Islet precursor cell (in vitro differentiated cells): ENCODE measurements around the gene MTCL1.
A peak's percentile ranks its signal among the peaks of the same experiment; 100 is the strongest.
"Not testable (repeated sequence)": the region's sequence is repeated elsewhere in the genome, so short reads cannot be mapped to it uniquely, and the experiment has no call there.

Experiments
- DNase-seq: peaks from one replicate; pipeline ENCODE4 v3.0.0-alpha.2; 2018

The MTCL1 gene

DNA sequence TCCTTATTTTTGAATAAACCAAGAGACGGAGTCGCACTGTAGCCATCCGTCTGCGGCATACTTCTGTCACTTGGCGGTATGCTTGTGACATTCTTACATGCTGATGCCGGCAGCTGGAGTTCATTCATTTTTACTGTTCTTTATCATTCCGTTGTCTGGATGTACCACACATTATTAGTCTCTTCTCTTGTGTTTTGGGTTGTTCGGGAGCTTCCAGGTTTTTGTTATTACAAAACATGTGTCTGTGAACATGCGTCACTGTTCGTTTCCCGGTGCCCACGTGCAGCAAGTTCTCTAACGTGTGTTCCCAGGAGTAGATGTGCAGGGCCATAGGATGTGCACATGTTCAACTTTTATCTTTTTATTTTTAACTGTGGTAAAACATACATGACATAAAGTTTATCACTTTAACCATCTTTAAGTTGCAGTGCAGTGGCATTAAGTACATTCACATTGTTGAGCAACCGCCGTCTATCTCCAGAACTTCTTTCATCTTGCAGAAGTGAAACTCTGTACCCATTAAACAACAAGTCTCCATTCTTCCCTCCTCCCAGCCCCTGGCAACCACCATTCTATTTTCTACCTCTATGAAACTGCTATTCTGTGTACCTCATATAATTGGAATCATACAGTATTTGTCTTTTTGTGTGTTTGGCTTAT, 40.1 kb downstream of the MTCL1 start:
- DNase-seq, result peak; percentile 18

- DNase-seq, result peak; percentile 60
Observed at GRCh38 chr18:8747440-8747937, 42.1 kb downstream of the MTCL1 start.

DNA sequence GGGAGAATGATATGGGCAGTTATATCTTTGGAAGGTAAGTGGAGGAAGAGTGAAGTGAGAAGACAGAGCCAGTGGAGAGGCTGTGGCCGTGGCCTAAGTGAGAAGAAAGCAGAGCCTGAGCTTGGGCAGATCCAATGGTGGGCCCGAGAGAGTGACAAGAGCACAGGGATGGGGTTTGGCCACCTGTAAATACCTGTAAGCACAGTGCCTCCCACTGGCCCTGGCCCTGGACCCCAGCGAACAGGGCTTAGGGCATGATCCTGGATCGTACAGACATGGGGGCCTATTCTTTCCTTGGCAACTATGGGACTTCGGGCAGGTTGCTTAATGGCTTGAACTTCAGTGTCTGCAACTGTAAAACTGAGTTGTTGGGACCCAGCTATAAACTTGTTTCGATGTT, 44.1 kb downstream of the MTCL1 start:
- DNase-seq, result no peak

GRCh38 chr18:8750954-8751415, 45.6 kb downstream of the MTCL1 start:
- peak; percentile 56 for DNase-seq

- DNase-seq, result peak; percentile 12
Observed at GRCh38 chr18:8751692-8752091, 46.3 kb downstream of the MTCL1 start.

DNA sequence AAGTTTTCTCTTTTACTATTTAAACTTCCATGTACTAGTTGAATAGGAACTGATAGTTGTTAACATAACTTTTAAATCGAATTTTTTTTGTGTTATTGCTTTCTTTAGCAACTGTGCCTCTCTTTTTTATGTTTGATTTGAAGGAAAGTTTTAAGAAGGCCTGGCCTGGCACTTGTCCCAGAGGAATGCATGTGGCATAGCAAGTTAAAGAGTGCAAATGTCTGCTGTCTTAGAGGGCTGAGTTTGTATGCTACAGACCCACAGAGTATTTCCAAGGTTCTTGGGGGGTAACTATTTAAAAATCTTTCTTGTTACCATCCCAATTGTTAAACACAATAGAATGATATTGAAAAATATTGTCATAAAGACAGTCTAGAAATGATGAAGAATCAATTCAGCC, 47.0 kb downstream of the MTCL1 start:
- no peak for DNase-seq

DNA sequence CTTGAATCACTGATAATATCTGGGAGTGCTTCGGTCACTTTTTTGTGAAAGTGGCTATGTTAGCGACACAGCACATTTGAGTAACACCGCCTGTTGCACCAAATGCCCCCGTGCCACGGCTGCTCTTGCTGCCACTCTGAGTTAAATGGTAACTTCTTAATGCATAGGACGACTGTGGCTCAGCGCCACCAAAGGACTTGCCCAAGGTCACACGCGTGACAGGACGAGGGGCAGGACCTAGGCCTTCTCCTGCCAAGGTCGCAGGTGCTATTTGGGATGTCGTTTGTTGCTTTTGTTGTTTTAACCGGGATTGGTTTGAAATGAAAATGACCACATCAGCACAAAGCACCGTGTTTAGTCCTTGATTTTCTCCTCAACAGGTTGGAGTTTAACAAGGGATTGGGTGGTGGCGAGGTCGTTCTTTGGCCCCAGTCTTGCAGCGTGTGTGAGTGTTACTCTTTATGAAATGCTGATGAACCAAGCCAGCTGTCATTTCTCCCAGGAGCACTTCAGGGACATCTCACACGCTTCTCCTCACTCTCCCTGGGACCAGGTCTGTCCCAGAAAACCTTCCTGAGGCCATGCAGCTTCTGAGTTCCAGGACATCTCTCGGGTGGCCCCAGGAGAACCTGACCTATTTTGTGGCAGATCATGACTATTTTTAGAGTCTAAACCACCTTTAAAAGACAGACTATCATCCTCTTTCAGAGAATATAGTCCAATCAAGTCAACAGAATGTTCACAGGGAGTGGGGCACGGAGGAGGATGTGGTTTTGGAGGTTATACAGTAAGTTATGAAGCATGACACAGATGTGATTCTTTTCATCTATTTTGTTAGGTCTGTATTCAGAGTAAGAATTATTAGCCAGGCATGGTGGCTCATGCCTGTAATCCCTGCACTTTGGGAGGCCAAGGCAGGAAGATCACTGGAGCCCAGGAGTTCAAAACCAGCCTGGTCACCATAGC, 49.9 kb downstream of the MTCL1 start:
- DNase-seq, result peak; percentile 36

GRCh38 chr18:8756571-8756970, 51.2 kb downstream of the MTCL1 start:
- DNase-seq, result peak; percentile 34

DNA sequence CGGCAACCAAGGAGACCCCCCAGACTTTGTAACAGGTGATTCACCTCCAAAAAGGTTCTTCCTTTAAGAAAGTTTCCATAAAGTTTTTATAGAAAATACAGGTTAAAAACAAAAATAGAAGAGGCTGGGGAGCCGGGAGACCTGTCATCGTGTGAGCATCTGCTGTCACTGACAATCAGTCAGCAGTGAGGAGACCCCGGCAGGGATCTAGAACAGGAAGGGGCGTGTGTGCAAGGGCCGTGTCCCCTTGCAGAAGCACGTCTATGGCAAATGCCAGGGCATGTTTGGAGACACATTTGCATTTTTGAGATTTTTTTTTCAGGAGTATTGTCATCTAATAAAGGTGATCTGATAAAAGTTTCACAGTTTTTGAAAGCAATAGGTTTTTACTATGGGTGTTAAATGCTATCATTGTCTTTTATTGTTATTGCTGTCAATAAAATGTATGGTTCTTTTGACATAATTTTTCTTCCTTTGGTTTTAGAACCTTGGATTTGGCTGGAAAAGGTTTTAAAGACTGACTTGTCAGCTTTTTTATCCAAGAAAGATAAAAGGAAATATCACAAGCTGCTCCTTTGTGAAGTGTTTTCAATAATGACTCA, 52.1 kb downstream of the MTCL1 start:
- peak; percentile 8 for DNase-seq

DNA sequence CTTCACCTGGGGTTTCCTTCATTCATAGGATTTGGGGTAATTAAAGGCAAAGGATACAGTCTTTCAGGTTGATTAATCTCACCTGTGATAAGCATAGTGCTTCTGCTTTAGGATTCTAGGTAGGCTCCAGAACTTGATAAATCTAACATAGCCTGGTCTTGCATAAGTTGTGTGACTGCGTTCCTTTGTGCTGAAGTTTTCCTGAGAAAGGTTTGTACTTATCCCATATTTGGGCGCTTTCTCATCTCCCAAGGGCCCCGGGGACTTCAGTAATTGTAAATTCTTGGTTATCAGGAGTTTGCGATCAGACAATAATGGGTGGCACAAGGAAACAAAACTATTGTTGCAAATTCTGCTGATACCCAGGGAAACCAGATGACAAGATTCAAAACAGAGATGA, 53.1 kb downstream of the MTCL1 start:
- peak; percentile 33 for DNase-seq

DNA sequence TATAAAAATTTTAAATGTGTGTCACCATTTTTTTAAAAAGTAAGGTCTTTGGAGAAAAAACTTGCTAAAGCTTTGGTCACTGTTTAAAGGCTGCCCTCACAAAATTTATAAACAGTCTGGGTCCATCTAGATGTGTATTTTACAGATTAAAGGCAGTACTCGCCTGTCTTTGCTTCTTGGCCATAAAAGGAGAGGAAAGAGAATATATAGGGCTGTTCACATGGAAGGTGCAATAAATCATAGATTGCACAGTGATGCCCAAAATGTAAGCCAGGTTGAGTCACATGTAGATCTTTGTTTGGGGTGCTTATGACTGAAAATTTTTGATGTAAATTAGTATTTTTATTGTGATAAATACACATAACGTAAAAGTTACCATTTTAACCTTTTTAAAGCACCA, 55.6 kb downstream of the MTCL1 start:
- no peak for DNase-seq

- DNase-seq, result not testable (repeated sequence)
Observed at GRCh38 chr18:8761535-8761934, 56.2 kb downstream of the MTCL1 start.

GRCh38 chr18:8762968-8763367, 57.6 kb downstream of the MTCL1 start:
- peak; percentile 3 for DNase-seq

- no peak for DNase-seq
Observed at GRCh38 chr18:8763611-8764010, 58.3 kb downstream of the MTCL1 start.

DNA sequence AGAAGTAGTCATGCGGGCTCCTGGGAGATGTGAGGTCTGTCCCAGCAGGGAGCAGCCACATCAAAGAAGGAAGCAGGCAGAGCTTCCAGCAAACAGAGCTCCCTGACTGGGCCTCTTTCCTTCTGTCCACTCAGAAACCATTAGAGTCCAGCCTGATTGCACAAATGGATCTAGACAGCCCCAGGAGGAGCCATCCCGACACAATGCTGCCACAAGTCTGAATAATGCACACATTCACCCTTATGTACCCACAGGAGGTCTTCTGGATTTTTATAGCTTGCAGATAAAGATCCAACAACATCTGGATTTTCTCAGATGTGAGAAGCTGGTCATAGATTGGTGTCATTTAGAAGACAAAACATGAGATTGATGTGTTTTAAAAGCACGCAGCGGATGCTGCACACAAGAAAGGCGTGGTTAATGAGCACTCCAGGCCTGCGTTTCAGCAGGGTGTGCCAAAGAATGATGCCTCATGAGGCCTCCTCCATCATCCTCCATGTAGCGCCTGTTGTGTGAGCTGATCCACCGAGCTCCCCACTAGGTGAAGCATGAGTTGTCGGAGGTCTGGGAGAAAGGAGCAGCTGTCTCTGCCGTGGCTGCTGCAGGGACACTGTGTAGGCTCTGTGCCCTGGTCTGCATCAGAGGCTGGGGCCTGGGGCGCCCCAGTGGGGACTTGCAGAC, 60.6 kb downstream of the MTCL1 start:
- DNase-seq, result peak; percentile 83

- peak; percentile 71 for DNase-seq
Observed at GRCh38 chr18:8766559-8767293, 61.4 kb downstream of the MTCL1 start.

GRCh38 chr18:8767340-8767739, 62.0 kb downstream of the MTCL1 start:
- no peak for DNase-seq

DNA sequence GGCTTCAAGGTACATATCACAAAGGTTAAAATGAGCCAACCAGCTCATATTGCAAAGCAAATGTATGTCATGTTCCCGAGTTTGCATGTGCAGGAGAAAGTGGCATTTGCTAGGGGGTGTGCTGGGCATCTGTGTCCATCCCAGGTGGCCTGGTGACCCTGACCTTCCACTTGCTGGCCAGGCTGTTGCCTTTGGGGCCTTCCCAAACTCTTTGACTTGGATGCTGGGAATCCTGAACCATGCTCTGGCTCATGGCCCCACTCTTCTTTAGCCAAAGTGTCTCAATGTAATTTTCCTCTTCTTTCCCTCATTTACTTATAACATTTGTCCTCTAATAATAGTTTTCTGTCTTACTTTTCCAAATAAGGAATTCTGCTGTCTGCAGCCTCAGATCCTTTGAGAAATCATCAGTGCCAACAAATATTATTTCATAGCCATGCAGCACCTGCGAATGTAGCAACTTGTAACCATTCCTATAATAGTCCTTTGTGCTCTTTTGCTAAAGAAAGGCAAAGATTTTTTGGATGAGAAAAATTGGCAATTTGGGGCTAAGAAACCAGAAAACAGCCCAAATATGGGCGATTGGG, 64.2 kb downstream of the MTCL1 start:
- peak; percentile 18 for DNase-seq

DNA sequence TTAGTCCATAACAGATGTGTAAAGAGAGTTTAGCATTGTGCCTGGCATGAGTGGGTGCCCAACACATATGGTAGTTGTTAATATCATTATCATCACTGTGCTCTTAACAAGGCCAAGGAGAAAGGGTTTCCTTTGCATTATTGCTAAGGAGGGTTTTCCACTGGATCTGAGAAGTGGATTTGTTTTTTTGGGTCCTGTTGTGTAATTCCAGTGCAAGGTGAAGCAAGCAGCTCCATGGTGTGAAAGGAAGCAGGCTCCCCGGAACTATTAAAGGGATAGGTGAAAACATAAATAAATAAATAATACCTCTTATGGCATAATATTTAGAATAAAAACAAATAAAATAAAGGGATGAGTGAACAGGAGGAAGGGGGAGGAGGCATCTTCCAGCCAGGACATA, 65.3 kb downstream of the MTCL1 start:
- no peak for DNase-seq

GRCh38 chr18:8771930-8772329, 66.6 kb downstream of the MTCL1 start:
- DNase-seq, result peak; percentile 39

DNA sequence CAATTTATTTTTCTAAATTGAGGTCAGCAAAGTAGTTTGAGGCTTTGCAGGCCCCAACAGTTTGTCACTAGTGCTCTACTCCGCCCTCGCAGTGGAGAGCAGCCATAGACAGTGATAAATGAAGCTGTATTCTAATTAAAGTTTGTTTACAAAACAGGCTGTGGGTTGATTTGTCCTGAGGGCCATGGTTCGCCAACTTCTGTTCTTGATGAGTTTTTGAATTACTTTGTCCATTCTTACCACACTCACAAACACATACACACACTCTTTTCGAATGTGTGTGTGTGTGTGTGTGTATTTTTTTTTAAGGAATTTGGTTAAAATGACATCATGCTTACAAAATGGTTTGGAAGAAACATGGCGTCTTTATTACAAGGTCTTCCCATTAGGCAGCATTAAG, 68.6 kb downstream of the MTCL1 start:
- peak; percentile 58 for DNase-seq
